Spleen (tissue), 7 donors: ENCODE data around the gene FMNL3.

Experiments used
- CTCF ChIP-seq, 11 experiments: fragments of 200-600 bp in 7 of 11; fragments of 450-650 bp in 4 of 11; sonication (generic) in 4 of 11; IDR thresholded peaks in 8 of 11; conservative IDR thresholded peaks in 3 of 11; 1 replicate in 7 of 11; 2 replicates in 4 of 11; pipeline versions ENCODE4 v1.4.0 to v1.8.0; 2016 to 2021; ENCODE audit warnings: antibody characterized with exemption in 11 of 11, inconsistent platforms in 4 of 11, mild to moderate bottlenecking in 1 of 11
- POLR2A ChIP-seq, 3 donors: fragments of 450-650 bp; IDR thresholded peaks; one replicate each; pipeline ENCODE4 v1.5.1; 2017; ENCODE audit warnings: antibody characterized with exemption in 3 of 3, mild to moderate bottlenecking in 1 of 3
- donor health status: DM: no; HTN: no; CAD: no; lungs with moderate emphysema.
- donor health status: DM: no; HTN: no; CAD: no.
- donor health status: DM: no; HTN: no; CAD: no.

- no peak for TF ChIP-seq CTCF (IDR thresholded peaks at IDR 0.05 in 8 of 11, conservative IDR thresholded peaks at IDR 0.05 in 3 of 11)
- no peak for TF ChIP-seq POLR2A (IDR thresholded peaks at IDR 0.05)
These were observed 42.5 kb downstream of the FMNL3 start for GRCh38 chr12:49664591-49665239.
